ENCODE data around the gene PFDN5.
"Not testable (repeated sequence)": the region's sequence is repeated elsewhere in the genome, so short reads cannot be mapped to it uniquely, and the experiment has no call there.

The PFDN5 gene

DNA sequence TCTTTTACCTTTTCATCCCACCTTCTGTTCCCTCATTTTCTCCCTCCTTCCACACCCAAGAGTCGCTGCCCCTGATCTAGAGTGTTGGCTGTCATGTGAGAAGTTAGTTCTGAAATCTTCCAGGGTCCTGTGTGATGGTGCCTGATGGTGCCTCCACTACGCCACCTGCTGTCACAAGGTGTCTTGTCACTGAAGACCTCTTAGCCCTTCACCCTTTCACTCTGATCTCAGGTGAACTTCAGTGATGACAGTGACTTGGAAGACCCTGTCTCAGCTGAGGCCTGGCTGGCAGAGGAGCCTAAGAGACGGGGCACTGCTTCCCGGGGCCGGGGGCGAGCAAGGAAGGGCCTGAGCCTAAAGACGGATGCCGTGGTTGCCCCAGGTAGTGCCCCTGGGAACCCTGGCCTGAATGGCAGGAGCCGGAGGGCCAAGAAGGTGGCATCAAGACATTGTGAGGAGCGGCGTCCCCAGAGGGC is 7.6 kb upstream of the PFDN5 start:
- DNase-seq = peak; percentile 40 to 64 (median 50)

DNA sequence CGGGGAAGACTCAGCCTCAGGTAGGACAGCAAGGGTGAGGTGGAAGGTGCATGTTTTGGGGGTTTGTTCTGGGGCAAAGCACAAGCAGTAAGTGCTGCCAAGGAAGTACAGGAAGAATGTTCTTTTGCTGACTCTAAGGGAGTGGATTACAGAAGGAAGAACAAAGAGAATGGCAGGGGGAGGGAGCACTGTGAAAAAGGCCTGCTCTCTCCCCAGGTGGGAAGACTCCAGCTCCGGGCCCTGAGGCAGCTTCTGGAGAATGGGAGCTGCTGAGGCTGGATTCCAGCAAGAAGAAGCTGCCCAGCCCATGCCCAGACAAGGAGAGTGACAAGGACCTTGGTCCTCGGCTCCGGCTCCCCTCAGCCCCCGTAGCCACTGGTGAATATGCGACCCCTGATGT is 7.0 kb upstream of the PFDN5 start:
- no peak for DNase-seq

DNA sequence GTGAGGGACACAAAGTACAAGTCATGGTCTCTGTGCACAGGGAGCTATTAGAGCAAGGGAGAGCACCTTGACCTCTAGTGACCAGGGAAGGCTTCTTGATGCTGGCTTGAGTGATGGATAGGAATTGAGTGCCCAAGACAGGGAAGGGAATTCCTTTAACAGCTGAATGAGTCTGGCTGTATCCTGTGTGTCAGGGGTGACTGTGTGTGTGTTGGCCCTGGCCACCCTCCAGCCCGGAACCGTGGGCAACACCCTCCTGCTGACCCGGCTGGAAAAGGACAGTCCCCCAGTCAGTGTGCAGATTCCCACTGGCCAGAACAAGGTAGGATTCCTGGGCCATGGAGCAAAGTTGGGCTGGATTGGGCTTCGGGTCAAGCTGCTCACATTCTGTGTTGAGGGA is 5.5 kb upstream of the PFDN5 start:
- DNase-seq = no peak

DNA sequence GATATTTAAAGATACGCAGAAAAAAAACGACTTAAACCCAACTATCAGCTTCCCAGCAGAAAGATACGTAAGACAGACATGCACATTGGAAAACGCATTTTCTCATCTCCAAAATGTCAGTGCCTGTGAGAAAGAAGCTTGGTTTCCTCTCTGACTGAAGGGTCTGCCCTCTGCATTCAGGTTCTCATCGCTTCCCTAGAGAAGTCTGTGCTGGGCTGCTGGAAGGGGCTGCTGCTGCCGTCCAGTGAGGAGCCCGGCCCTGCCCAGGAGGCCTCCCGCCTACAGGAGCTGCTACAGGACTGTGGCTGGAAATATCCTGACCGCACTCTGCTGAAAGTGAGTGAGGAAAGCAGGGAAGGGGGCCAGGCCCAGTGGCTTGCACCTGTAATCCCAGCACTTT is 4.7 kb upstream of the PFDN5 start:
- no peak for DNase-seq

DNA sequence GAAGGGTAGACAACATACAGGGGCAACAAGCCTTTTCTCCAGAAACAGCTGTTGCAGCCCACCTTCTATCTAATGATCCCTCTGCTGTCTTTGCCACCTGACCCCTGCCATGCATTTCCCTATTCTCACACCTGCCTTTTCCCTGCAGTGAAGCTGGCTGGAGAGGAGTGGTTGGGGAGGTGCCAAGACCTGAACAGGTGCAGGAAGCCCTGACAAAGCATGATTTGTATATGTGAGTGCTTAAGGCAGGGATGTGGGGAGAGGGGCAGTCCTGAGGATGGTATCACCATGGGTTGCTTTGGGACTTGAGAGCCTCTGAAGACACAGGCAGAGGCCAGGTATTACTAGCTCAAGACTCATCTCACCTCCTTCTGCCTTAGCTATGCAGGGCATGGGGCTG is 2.9 kb upstream of the PFDN5 start:
- DNase-seq = no peak

GRCh38 chr12:53295891-53296219 is 513 bp downstream of the PFDN5 start:
- DNase-seq = no peak

DNA sequence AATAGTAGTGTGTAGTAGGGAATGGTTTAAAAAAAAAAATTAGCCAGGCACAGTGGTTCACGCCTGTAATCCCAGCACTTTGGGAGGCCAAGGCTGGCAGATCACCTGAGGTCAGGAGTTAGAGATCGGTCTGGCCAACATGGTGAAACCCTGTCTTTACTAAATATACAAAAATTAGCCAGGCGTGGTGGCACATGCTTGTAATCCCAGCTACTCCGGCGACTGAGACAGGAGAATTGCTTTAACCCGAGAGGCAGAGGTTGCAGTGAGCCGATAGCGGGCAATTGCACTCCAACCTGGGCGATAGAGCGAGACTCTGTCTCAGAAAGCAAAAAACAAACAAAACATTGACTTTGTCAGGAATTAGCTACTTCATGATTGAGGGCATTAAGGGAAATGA is 1.8 kb downstream of the PFDN5 start:
- DNase-seq = not testable (repeated sequence)

DNA sequence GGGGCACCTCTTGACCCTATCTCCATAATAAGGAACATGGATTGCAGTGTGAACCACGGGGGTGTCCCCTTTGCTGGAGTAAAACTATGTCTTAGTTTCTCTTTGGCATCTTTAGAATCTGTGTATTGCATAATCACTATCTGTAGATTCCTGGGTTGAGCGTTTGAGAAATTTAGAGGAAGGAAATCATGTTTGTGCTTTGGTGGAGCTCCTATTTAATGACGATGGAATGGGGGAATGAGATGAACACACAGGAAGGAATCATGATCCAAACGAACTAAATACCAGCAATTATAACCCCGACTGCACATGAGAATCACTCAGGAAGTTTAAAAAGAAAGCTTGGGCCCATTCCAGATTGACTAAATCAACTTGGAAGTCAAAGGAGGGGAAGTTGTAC is 2.8 kb downstream of the PFDN5 start:
- DNase-seq = no peak

- DNase-seq = peak in 1 of 4 experiments; percentile 24
Measured at GRCh38 chr12:53299101-53299453, 3.7 kb downstream of the PFDN5 start.

DNA sequence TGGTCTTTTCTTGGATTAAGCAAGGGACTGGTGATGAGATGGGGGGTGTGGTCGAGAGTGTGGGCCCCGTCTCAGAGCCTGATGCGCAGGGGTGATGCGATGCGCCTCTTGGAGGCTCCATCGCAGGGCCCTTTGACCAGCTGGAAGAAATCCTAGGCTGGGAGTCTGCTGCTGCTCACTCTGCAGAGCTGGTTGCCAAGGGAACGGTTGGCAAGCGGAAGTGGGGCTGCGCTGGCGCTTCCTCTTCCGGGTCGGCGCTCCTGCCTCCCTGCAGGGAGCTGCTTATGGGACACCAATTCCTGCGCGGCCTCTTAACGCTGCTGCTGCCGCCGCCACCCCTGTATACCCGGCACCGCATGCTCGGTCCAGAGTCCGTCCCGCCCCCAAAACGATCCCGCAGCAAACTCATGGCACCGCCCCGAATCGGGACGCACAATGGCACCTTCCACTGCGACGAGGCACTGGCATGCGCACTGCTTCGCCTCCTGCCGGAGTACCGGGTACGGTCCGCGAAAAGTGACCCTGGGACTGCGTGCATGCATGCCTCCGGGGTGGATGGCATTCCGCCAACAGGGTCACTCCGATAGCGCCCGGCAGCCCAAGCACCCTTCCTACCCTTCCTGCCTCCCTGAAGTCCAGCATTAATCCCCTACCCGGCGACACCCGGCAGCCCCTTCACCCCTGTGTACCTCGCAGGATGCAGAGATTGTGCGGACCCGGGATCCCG is 4.3 kb downstream of the PFDN5 start, which contains the start of gene MYG1:
MYG1 (plus strand) TSS at position 242 of the 727 bp plus-strand sequence; CDS start at position 285, 43 bp downstream.
- DNase-seq = peak; percentile 41 to 77 (median 70)

DNA sequence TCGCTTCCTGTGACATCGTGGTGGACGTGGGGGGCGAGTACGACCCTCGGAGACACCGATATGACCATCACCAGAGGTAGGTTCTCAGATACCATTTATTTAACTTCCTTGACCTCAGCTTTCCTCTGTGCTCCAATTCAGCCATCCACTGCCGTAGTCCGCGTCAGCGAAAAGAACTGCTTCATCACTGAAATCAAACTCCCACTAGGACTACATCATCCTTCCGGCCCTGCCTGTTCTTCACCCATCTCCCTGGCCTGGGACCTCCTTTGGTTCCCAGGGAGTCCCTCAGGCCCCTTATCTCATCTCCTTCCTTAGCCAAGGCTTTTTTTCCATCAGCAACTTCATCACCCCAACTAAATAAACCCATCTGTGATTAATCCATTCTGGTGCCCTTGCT is 4.8 kb downstream of the PFDN5 start:
- no peak for DNase-seq

- DNase-seq = no peak
Measured at GRCh38 chr12:53302903-53303302, 7.6 kb downstream of the PFDN5 start.

DNA sequence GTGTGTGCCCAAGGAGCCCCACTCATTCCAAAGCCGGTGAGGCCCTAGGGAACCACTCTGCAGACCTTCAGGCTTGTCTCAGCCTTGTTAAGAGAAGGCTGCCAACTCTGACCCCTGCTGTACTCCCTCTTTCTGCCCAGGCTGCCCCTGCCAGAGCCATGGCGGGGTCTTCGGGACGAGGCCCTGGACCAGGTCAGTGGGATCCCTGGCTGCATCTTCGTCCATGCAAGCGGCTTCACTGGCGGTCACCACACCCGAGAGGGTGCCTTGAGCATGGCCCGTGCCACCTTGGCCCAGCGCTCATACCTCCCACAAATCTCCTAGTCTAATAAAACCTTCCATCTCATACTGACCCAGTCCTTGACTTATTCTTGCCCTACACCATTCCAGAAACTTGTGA is 11.5 kb downstream of the PFDN5 start:
- no peak for DNase-seq

- DNase-seq = no peak
Measured at GRCh38 chr12:53308276-53308675, 12.9 kb downstream of the PFDN5 start.

- DNase-seq = no peak
Measured at GRCh38 chr12:53313996-53314395, 18.7 kb downstream of the PFDN5 start.

DNA sequence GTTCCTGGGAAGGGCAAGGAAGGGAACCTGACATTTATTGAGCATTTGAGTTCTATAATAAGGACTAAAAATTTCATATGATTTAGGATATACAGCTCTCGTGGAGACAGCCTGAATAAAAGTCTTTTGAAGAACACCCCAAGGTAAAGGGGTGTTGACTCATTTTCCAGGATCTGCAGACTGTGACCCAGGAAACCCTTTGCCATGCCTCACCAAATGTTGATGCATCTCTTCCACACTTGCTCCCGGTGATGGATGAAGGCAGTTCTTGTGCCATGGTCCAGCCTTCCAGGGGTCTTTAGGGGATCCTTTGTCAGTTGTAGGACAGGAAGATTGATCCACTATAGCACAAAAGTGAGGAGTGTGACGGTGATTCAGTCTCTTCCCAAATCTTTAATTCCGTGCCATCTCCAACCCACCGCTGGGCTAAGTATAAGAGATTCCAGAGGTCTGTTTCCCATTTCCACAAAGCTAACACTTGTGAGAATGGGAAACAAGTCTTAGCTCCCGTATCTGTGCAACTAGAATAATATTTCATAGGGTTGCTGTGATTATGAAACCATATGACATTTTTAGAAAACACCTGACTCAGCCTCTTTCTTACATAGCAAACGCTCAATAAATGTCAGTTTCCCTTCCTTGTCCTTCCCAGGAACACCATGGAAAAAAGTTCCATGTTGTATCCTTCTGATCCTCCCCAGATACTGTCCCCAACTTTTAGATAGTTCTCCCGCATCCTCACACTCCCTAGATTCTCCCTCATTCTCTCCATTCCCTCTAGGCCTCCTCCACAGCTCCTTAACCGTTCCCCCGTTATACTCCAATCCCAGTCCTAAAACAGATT is 25.2 kb downstream of the PFDN5 start:
- DNase-seq = no peak

DNA sequence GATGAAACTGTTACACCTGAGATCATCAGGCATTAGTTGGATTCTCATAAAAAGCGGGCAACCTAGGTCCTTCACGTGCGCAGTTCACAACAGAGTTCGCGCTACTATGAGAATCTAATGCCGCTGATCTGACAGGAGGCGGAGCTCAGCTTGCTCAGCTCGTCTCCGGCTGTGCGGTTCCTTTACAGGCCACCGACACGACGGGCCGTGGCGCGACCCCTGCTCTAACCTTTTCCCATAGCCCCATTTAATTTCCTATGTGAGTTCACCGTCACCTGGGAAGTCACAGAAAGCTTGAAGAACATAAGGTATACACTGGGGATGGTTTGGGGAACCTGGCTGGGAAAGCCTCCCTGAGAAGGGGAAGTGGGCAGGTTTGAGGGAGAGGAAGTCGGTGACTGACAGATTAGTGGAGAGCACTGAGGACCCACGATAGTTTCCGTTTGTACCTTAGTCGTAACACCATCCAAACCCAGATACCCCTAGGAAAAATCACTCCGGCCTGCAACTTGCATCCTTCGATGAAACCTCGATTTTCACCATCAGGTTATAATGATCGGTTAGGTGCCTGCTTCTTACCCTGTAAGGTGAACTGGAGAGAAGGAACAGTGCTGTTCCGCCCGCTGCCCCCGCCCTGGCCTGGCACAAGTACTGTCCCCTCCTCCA is 28.9 kb downstream of the PFDN5 start:
- peak in 3 of 4 experiments; percentile 14 to 31 (median 25) for DNase-seq

- DNase-seq = peak; percentile 66 to 76 (median 71)
Measured at GRCh38 chr12:53324779-53325510, 29.6 kb downstream of the PFDN5 start.

DNA sequence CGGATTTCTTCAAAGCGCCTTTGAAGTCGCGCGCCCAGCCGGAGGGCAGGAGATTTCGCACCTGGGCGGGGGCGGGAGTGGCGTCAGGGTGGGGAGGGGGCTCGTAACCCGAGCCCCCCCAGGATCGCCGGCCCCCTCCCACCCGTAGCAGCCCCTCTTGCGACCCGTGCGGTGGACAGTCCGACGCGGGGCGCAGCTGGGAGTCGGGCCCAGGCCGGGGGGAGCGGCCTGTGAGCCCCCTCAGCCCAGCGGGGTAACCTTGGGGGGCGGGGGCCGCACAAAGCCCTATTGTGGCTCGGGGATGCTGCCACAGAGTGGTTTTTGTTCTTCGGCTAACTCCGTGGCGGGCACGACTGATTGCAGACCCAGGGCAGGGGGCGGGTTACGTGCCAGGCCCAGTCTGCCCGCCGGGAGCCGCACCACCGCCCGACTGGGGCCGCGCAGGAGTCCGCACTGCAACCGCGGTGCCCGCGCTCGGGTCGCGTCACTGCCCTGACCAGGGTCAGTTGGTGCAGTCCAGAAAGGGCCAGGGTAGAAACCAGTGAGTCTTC is 30.2 kb downstream of the PFDN5 start:
- DNase-seq = no peak

DNA sequence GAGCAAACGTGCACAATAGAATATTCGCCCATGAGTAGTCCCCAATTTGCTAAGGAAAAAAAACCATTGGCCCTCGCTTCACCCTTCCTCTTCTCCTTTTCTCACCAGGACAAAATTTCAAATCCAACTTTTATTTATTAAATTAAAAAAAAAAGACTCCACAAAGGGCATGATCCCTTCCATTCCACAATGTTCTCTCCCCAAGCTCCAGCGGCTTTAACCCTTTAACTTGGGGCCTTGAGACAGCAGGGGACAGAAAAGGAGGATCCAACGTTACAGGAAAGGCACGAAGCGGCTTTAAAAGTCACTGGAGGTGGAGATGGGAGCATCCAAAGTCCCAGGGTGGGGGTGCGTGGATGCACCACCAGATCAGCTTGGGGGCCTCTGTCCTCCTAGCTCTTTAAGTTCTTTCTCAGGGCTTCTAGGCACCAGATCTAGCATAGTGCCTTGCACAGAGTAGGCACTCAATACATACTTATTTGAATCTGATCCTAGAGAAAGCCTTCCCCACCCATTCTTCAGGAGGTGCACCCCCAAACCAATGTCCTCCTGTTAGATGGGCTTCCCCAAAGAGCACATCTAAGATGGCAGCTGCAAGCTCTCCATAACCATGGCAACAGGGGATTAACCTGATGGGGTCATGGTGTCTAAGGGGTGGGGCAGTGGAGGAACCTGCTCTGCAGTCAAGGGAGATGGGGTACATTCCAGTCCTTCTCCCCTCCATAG is 31.3 kb downstream of the PFDN5 start:
- no peak for DNase-seq

GRCh38 chr12:53327435-53328042 is 32.2 kb downstream of the PFDN5 start:
- no peak for DNase-seq

DNA sequence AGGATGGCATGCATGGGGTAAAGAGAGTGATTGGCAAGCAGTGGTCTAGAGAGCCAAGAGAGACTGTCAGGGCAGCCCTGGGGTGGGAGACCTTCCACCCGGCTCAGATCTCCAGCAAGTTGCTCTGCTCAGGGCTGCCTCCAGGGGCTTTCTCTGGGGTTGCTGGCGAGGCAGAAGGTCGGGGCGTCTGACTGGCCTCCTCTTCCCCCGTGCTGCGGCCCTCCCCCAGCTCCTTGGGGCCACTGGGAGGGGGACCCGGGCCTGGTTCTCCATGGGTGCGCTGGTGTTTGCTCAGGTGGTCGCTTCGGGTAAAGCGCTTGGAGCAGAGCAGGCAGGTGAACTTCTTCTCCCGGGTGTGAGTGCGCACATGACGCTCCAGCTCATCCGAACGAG is 32.7 kb downstream of the PFDN5 start:
- no peak for DNase-seq

All from activated CD4-positive, CD25-positive, alpha-beta regulatory T cell (primary cell).